Tibial nerve (tissue), 4 donors: Measurements from ENCODE around the gene SLC29A3.

Experiments used
- CTCF ChIP-seq, 5 experiments: fragments of 200-600 bp in 3 of 5; fragments of 450-650 bp in 2 of 5; sonication (generic) in 3 of 5; IDR thresholded peaks; one replicate each; pipeline ENCODE4 v1.5.1; 2016 to 2019; ENCODE audit warnings: antibody characterized with exemption in 5 of 5, mild to moderate bottlenecking in 3 of 5, moderate library complexity in 2 of 5
- EP300 ChIP-seq, 2 donors: sonication (generic); formaldehyde crosslinking; IDR thresholded peaks; one replicate each; pipeline ENCODE4 v1.6.1; 2017; ENCODE audit warnings: antibody characterized with exemption in 2 of 2, mild to moderate bottlenecking in 1 of 2
- POLR2A ChIP-seq, 2 donors: fragments of 450-650 bp; IDR thresholded peaks; one replicate each; pipeline ENCODE4 v1.6.1; 2017; ENCODE audit warnings: antibody characterized with exemption in 2 of 2, mild to moderate bottlenecking in 2 of 2, moderate library complexity in 2 of 2

GRCh38 chr10:71365366-71365765 is 46.3 kb downstream of the SLC29A3 start:
- no peak for TF ChIP-seq POLR2A (IDR thresholded peaks at IDR 0.05)
- TF ChIP-seq CTCF (IDR thresholded peaks at IDR 0.05), result no peak
- TF ChIP-seq EP300 (IDR thresholded peaks at IDR 0.05), result no peak
